Heart left ventricle (tissue), 16 donors: ENCODE data around the gene FXYD3. TPM values are rescaled to one million over a fixed set of nuclear protein-coding genes. Genes with fewer than 3 reads are reported as not detected.

Source experiments
- ATAC-seq, 4 donors: fragments of 200-7000 bp; cut with Tn5 transposase; one replicate each; pipeline ENCODE4 v1.9.1; 2020 to 2022; ENCODE audit warnings: moderate library complexity in 4 of 4, mild to moderate bottlenecking in 3 of 4, moderate number of reproducible peaks in 1 of 4
- DNase-seq, 5 donors: peaks; one replicate each; pipeline ENCODE4 v3.0.0-alpha.2; 2020
- H3K27ac ChIP-seq, 12 donors: fragments of 200-600 bp; sonication (generic) in 4 of 12; one replicate each; pipeline versions ENCODE4 v1.5.0 to v1.8.0; 2016 to 2022; ENCODE audit warnings: mild to moderate bottlenecking in 2 of 12
- H3K27me3 ChIP-seq, 9 donors: fragments of 200-600 bp; sonication (generic) in 2 of 9; one replicate each; pipeline versions ENCODE4 v1.5.1 to v1.8.0; 2016 to 2022; ENCODE audit warnings: mild to moderate bottlenecking in 3 of 9
- H3K36me3 ChIP-seq, 9 donors: fragments of 200-600 bp; sonication (generic) in 2 of 9; one replicate each; pipeline versions ENCODE4 v1.5.0 to v1.8.0; 2018 to 2022; ENCODE audit warnings: mild to moderate bottlenecking in 2 of 9
- H3K4me1 ChIP-seq, 12 donors: fragments of 200-600 bp; sonication (generic) in 4 of 12; one replicate each; pipeline versions ENCODE4 v1.5.0 to v1.8.0; 2016 to 2022; ENCODE audit warnings: mild to moderate bottlenecking in 3 of 12
- H3K4me3 ChIP-seq, 12 donors: fragments of 200-600 bp; sonication (generic) in 4 of 12; one replicate each; pipeline versions ENCODE4 v1.5.0 to v1.8.0; 2017 to 2022; ENCODE audit warnings: mild to moderate bottlenecking in 9 of 12, moderate library complexity in 4 of 12
- H3K9me3 ChIP-seq, 12 donors: fragments of 200-600 bp; sonication (generic) in 4 of 12; one replicate each; pipeline versions ENCODE4 v1.5.0 to v1.8.0; 2016 to 2022; ENCODE audit warnings: mild to moderate bottlenecking in 1 of 12
- POLR2A ChIP-seq, 2 donors: fragments of 450-650 bp; IDR thresholded peaks; one replicate each; pipeline ENCODE4 v1.6.1; 2017; ENCODE audit warnings: antibody characterized with exemption in 2 of 2, mild to moderate bottlenecking in 2 of 2, moderate library complexity in 2 of 2
- WGBS, 4 donors: extraction: QIAGEN DNeasy Blood & Tissue Kit in 2 of 4; methylation state at CpG; one replicate each; pipeline versions ENCODE4 v1.1.5 to v1.1.7; 2013 to 2018; 5-methylcytosine and 5-hydroxymethylcytosine counted together
- intact Hi-C, 10 donors: fragments of 100-400 bp; cut with DNase I; formaldehyde crosslinking; loops; one replicate each; pipeline versions ENCODE4 v1.11.1 to v1.14.2; 2022
- polyA plus RNA-seq, 2 donors: library from polyadenylated mRNA; stranded (reverse); fragments of 200-250 nt; gene quantifications; one replicate each; pipeline ENCODE4 v1.2.3, GENCODE V29; 2013
- total RNA-seq, 9 donors: library from RNA; depleted of rRNA in 2 of 9; stranded (reverse); fragments of >200 nt in 2 of 9; fragmentation: NEBNext Ultra II Directional in 3 of 9; extraction: Animal tissue kit (Norgen Biotek cat#: 25700) in 3 of 9; gene quantifications; one replicate each; pipeline versions ENCODE4 v1.1.0 to v1.2.4, GENCODE V29; 2016 to 2023
- TF ChIP-seq, protein P1 (sequence below), 12 donors: fragments of 200-600 bp; sonication (generic) in 4 of 12; IDR thresholded peaks; one replicate each; pipeline versions ENCODE4 v1.5.0 to v1.8.0; 2018 to 2022; ENCODE audit warnings: antibody characterized with exemption in 12 of 12, mild to moderate bottlenecking in 5 of 12
- donor health status: ischemic (EF 13 %, LVEDD 7.1; RV severe dilation, severe dysfunction).
- donor health status: healthy with polysubstance abuse.
- donor health status: DM: no; HTN: yes; CAD: no.
- donor health status: DM: no; HTN: no; CAD: no.
- donor health status: ischemic (EF 25% LVEDD 6.9; RV normal size, moderate dysfunction).
- donor health status: ischemic (EF 25% LVEDD 5.7; RV mildly dilated, moderate dysfunction).
- donor health status: healthy.
- donor health status: DM: yes; HTN: yes; CAD: no.
- donor health status: ischemic (EF 35%, LVEDD 5.7; RV mildly dilated, moderate dysfunction).
- donor health status: nonischemic (EF 11% LVEDD 7.7; RV severe dilation, severe dysfunction).
- donor health status: DM: yes; HTN: yes; CAD: no.
- donor health status: PGD.
- donor health status: ischemic (EF 29% LVEDD 5.4; RV normal size, mild dysfunction).
- donor health status: nonischemic (EF 23%, LVEDD 6.1; RV moderate dilation, normal function).

The FXYD3 gene
- total and polyA plus RNA-seq, 11 donors: 0.37 to 2.5 (median 0.93) TPM; not detected in 3

- H3K9me3 ChIP-seq: no peaks in the 10 kb centered on the region
- DNase-seq (no peak), ATAC-seq (no peak)
- peaks cover 0 to 38% (median 17%) of the 10 kb centered on the region in 12 donors for H3K4me1 ChIP-seq
- 62 to 79% (median 74%) methylated on average over 8 to 11 of the region's 11 CpGs for WGBS, 4 donors
- TF ChIP-seq, protein P1, sequence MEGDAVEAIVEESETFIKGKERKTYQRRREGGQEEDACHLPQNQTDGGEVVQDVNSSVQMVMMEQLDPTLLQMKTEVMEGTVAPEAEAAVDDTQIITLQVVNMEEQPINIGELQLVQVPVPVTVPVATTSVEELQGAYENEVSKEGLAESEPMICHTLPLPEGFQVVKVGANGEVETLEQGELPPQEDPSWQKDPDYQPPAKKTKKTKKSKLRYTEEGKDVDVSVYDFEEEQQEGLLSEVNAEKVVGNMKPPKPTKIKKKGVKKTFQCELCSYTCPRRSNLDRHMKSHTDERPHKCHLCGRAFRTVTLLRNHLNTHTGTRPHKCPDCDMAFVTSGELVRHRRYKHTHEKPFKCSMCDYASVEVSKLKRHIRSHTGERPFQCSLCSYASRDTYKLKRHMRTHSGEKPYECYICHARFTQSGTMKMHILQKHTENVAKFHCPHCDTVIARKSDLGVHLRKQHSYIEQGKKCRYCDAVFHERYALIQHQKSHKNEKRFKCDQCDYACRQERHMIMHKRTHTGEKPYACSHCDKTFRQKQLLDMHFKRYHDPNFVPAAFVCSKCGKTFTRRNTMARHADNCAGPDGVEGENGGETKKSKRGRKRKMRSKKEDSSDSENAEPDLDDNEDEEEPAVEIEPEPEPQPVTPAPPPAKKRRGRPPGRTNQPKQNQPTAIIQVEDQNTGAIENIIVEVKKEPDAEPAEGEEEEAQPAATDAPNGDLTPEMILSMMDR (IDR thresholded peaks at IDR 0.05): no peak
- TF ChIP-seq POLR2A (IDR thresholded peaks at IDR 0.05): no peak
- H3K27ac ChIP-seq: peak overlapping the region in 5 of 12 donors; percentile 4 to 74 (median 72)
- no peaks in the 10 kb centered on the region for H3K36me3 ChIP-seq
- no peaks in the 10 kb centered on the region for H3K27me3 ChIP-seq
- intact Hi-C loops: loop anchor here in 7 of 10 donors (2.0 to 10.0 kb wide), 4 partner anchors 19 to 89 kb away; partner anchors contain the start of genes FXYD3 (in 2 of the 7) and HPN (in 1 of the 7)
- peak overlapping the region in 9 of 12 donors; percentile 28 to 53 (median 43) for H3K4me3 ChIP-seq
These were observed 18.2 kb downstream of the FXYD3 start for GRCh38 chr19:35133826-35134225.

DNA sequence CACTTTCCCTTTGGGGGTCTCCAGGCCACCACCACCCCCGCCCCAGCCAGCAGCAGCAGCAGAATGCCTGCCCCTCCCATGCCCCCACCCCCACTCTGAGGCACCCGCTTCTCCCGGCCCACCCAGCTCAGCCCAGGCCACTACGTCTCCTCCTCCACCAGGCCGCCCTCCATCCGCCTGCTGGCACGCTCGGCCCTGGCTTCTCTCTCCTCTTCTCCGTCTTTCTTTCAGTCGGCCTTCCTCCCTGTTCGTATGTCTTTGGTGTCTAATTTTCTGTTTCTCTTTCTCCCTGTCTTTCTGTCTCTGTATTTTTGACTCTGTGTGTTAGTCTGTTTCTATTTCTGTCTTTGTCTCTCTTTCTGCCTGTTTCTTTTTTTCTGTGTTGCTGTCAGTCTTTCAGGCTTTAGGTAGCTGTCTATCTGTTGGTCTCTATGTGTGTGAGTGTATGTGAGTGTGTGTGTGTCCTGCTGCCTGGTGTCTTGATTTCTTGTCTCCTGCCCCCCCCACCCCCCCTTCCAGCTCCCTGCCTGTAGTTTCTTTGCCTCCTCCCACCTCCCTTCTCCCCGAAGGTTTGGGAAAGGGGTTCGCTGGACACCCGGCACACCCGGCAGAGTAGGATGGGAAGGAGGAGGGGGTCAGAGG, 19.1 kb downstream of the FXYD3 start, which contains the start of gene LGI4:
TSS of gene LGI4 (minus strand) at position 459 of the 642 bp plus-strand sequence. CDS start at position 80, 379 bp downstream.
- Histone ChIP-seq H3K4me3 (peak within 1 kb of the TSS in 10 of 12 donors; percentile 13 to 53 (median 41)), H3K27me3 (peaks cover 0 to 4% (median 0%) of the 10 kb centered on the region in 9 donors), H3K9me3 (no peaks in the 10 kb centered on the region), H3K27ac (peak within 1 kb of the TSS; percentile 4 to 76 (median 66)), H3K4me1 (peaks cover 0 to 43% (median 20%) of the 10 kb centered on the region in 12 donors), H3K36me3 (no peaks in the 10 kb centered on the region)
- ATAC-seq (no peak), DNase-seq (no peak)
- 40 to 60% (median 53%) methylated on average over 14 to 15 of the region's 15 CpGs for WGBS, 4 donors
- TF ChIP-seq, protein P1 (IDR thresholded peaks at IDR 0.05): no peak
- TF ChIP-seq POLR2A (IDR thresholded peaks at IDR 0.05): no peak
- intact Hi-C loops: loop anchor here (1.0 to 10.0 kb wide), 8 partner anchors 20 to 162 kb away; partner anchors contain the start of genes FXYD3 (in 2 of the 10) and HPN (in 1 of the 10)

GRCh38 chr19:35135389-35135909, 19.8 kb downstream of the FXYD3 start:
- 0 to 1% (median 0%) methylated on average over 6 to 7 of the region's 7 CpGs for WGBS, 4 donors
- H3K27ac ChIP-seq: peak overlapping the region in 10 of 12 donors; percentile 54 to 76 (median 68)
- intact Hi-C loops: loop anchor here in 9 of 10 donors (1.0 to 10.0 kb wide), 8 partner anchors 21 to 163 kb away; partner anchors contain the start of genes FXYD3 (in 2 of the 9) and HPN (in 1 of the 9)
- DNase-seq (peak; percentile 78 to 87 (median 82)), ATAC-seq (peak; percentile 32 to 56 (median 54))
- TF ChIP-seq, protein P1 (IDR thresholded peaks at IDR 0.05): peak; percentile 86 to 97 (median 90)
- TF ChIP-seq POLR2A (IDR thresholded peaks at IDR 0.05): no peak
- no peaks in the 10 kb centered on the region for H3K36me3 ChIP-seq
- H3K9me3 ChIP-seq: no peaks in the 10 kb centered on the region
- H3K4me1 ChIP-seq: peaks cover 0 to 50% (median 27%) of the 10 kb centered on the region in 12 donors
- peak overlapping the region in 9 of 12 donors; percentile 28 to 53 (median 43) for H3K4me3 ChIP-seq
- H3K27me3 ChIP-seq: peaks cover 0 to 8% (median 0%) of the 10 kb centered on the region in 9 donors

DNA sequence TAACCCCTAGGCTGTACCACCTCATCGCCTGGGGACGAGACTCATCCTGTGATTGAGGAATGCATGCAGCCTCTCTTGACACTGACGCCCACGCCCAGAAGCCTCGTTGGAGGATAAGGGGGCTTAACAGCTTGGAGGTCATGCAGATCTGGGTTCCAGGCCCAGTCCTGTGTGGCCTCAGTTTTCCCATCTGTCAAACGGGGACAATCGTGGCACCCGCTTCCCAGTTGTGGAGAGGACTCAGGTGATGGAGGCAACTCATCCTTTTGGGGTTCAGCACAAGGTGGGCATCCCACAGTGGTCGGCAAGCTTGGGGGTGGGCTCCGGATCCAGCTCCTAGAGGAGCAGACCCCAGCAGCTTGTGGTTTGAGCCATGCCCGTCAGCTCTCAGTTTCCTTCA, 20.6 kb downstream of the FXYD3 start:
- intact Hi-C loops: loop anchor here in 9 of 10 donors (2.0 to 10.0 kb wide), 6 partner anchors 21 to 164 kb away; partner anchors contain the start of genes FXYD3 (in 1 of the 9) and HPN (in 1 of the 9)
- WGBS, 4 donors: 76 to 80% (median 79%) methylated on average over 5 to 11 of the region's 11 CpGs
- ATAC-seq (no peak), DNase-seq (no peak)
- H3K27ac ChIP-seq: peak overlapping the region in 1 of 12 donors; percentile 51
- H3K27me3 ChIP-seq: peaks cover 0 to 8% (median 0%) of the 10 kb centered on the region in 9 donors
- H3K4me3 ChIP-seq: no peak overlapping the region
- TF ChIP-seq, protein P1 (IDR thresholded peaks at IDR 0.05): no peak
- TF ChIP-seq POLR2A (IDR thresholded peaks at IDR 0.05): no peak
- H3K9me3 ChIP-seq: no peaks in the 10 kb centered on the region
- peaks cover 0 to 55% (median 27%) of the 10 kb centered on the region in 12 donors for H3K4me1 ChIP-seq
- H3K36me3 ChIP-seq: no peaks in the 10 kb centered on the region
